ENCODE results near the gene C19orf53.
"Not testable (repeated sequence)": the region's sequence is repeated elsewhere in the genome, so short reads cannot be mapped to it uniquely, and the experiment has no call there.

Gene C19orf53

DNA sequence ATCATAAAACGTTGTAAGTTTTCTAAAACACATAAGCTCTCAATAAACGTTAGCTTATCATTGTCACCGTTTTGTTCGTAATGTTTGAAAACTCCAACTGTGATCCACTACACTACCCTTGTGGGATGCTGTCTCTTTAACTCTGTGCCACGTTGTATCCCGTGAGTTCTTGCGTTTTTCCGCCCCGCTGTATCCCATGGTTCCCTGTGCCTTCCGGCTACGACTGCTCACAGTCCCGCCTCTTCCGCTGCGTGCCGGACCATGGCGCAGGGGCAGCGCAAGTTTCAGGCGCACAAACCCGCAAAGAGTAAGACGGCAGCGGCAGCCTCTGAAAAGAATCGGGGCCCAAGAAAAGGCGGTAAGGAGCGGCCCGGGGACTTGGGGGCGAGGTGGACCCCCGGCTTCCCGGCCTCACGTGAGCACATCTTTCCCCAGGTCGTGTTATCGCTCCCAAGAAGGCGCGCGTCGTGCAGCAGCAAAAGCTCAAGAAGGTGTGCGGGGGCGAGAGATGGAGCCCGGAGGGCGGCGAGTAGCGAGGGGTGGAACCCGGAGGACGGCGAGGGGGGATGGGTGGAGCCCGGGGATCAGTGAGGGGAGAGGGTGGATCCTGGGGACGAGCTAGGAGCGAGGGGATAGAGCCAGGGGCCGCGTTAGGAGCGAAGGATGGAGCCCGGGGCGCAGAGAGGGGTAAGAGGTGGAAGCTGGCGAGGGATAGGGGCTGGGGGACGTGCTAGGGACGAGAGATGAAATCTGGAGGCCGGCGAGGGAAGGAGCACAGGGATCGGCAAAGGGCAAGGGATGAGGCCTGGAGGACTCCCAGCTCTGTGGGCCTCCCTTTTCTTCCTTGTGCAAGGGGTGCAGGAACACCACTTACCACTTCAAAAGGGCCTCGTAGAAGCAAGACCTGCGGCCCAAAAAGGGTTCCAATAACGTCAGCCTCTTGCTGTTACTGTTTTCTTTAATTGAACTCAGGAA, at the start of gene C19orf53:
TSS of gene C19orf53 (plus strand) at position 240 of the 975 bp plus-strand sequence. CDS start at position 262, 22 bp downstream.
- FAIRE-seq = peak; percentile 95

DNA sequence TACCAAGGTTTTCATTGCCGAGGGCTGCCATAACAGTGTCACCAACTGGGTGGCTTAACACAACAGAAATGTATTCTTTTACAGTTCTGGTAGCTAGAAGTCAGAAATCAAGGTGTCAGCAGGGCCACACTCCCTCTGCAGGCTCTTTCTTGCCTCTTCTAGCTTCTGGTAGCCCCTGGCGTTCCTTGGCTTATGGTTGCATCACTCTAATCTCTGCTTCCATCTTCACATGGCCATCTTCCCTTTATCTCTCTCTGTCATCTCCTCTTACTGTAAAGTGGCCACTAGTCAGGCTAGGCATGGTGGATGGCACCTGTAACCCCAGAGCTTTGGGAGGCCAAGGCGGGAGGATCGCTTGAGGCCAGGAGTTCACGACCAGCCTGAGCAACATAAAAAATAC, 47.9 kb upstream of the C19orf53 start:
- no peak for FAIRE-seq

More for the DNA sequence above, at the start of gene C19orf53:
- DNase-seq (ENCODE audit: insufficient read length, low spot score) = peak; percentile 95

DNA sequence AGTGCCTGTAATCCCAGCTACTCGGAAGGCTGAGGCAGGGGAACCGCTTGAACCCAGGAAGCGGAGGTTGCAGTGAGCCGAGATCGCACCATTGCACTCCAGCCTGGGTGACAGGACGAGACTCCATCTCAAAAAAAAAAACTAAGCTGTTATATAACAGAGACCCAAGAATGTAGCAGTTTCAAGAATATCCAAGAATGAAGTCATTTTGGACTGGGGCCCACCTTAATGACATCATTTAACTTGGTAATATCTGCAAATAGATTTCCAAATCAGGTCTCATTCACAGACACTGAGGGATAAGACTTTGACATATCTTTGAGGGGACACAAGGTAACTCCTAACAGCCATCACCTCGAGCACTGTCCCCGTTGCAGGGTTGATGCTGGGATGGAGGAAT, 46.5 kb upstream of the C19orf53 start:
- FAIRE-seq (no peak), DNase-seq (ENCODE audit: insufficient read length, low spot score) (no peak)

More for the DNA sequence above, 47.9 kb upstream of the C19orf53 start:
- DNase-seq (ENCODE audit: insufficient read length, low spot score) = no peak

DNA sequence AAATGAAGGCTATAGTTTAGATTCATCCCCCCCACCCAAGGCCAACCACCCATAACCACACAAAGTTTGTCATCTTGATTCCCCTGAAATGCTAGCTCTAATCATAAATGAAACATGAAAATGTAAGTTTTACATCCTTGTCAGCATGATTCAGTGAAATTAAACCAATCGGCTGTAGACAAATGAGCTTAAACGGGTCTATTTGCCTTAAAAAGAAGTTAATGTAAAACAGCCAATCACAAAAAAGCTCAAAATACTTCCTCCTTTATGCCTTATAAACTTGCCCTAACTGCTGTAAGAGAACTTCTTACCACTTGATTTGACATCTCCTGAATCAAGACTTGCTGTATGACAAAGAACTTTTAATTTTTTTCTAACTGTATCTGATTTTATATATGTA, 44.4 kb upstream of the C19orf53 start:
- FAIRE-seq = no peak
- no peak for DNase-seq (ENCODE audit: insufficient read length, low spot score)

DNA sequence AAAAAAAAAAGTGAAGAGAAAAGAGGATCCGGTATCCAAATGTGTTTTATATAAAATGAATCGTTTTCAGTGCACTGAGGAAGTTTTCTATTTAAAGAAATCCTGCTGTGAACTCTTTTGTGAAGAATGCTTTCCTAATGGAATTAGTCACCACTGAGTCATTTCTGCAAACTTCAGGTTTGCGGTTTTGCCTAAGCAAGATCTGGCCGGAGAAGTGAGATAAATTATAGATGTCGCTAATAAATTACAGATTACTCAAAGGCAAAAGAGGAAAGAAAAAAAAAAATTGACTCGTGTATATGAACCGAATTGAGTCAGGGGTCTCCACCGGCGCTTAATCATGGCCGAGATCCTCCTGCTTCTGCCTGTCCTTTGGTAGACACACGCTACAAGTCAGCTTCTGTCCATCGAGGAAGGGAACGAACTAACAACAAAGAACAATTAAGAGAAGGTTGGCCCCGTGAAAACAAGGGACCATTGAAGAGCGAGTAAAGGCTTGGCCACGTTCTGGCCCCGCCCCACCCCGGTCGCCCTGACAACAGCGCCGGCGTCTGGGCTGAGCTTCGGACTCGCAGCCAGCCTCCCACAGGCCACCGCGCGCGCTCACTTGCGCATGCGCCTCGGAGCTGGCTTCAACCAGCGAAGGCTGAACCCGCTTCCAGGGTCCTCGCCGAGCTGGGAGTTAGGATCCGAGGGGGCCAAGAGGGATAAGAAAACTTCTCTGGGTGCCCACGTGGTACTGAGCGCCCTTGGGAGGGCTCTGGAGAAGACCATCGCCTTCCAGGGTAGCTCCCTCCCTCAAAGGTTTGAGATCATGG, 42.9 kb upstream of the C19orf53 start:
- peak; percentile 99 for DNase-seq (ENCODE audit: insufficient read length, low spot score)
- FAIRE-seq = peak; percentile 51

DNA sequence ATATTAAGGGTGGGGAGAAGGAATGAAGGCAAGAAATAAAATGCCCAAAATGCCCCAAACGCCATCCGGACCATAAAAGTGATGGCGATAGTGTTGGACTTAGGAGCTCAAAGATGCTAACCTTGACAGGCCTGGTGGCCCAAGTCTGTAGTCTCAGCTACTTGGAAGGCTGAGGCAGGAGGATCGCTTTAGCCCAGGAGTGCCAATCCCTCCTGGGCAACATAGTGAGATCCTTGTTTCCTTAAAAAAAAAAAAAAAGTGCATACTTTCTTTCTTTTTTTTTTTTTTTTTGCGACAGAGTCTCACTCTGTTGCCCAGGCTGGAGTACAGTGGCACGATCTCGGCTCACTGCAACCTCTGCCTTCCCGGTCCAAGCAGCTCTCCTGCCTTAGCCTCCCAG, 41.9 kb upstream of the C19orf53 start:
- FAIRE-seq (no peak), DNase-seq (ENCODE audit: insufficient read length, low spot score) (no peak)

DNA sequence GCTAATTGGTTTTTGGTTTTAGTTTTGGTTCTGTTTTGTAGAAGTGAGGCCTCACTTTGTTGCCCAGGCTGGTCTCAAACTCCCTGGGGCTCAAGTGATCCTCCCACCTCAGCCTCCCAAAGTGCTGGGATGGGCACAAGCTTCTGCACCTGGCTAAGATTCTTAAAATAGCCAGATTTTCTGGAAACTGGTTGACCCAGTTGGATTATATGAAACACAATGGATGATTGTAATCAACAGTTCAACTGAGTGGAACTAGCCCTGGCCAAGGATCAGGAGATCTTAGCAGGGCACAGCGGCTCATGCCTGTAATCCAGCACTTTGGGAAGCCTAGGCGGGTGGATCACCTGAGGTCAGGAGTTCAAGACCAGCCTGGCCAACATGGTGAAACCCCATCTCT, 39.5 kb upstream of the C19orf53 start:
- DNase-seq (ENCODE audit: insufficient read length, low spot score) (no peak), FAIRE-seq (no peak)

DNA sequence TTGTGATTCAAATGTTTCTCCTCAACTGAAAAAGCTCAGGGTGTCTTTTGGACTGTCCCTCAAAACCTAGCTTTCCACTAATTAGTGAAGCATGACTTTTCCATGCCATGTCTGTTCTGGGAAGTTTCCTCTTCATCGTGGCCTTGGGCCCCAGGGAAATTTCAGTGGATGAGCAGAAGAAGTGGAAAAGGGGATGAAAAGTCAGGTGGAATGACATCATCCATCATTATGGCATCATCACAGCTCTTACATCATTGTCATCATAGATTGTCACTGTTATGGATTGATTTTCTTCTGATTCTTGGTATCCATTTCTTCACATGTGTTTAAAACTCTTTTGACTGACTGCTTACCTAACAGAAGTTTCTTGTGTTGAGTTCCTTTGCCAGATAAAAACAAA, 36.2 kb upstream of the C19orf53 start:
- FAIRE-seq (no peak), DNase-seq (ENCODE audit: insufficient read length, low spot score) (no peak)

DNA sequence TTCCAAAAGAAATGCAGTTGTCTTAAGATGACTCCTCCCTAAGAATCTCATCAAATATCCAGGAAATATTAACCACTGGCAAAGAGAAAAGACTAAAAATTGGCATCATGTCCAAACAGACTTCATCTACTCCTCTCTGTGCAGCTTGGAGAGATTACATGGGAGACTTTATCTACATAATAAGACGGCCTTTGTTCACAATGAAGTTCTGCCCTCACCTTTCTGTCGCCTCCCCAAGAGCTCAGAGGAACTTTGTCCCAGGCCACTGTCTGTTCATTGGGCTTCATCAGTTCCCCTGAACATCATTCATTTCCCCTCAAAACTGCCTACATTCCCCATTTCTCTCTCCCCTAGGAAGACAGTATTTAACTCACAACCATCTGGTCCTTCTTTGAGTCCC, 32.4 kb upstream of the C19orf53 start:
- no peak for FAIRE-seq
- no peak for DNase-seq (ENCODE audit: insufficient read length, low spot score)

DNA sequence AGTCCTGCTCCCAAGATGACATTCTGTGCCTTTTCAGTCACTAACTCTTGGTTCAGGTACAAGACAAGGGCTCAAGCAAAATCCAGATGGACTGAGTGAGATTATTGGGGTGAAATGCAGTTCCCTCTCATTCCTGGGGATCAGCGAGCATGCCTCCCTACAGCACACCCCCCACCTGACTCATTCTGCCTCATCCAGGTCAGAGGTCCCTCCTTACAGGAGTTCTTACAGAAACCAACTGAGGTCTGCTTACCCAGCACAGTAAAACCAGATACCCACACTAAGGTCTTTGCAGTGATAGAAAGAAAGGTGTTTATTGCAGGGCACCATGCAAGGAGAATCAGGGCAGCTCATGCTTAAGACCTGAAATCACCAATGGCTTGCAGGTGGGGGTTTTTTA, 31.5 kb upstream of the C19orf53 start:
- DNase-seq (ENCODE audit: insufficient read length, low spot score) = no peak
- FAIRE-seq = no peak

DNA sequence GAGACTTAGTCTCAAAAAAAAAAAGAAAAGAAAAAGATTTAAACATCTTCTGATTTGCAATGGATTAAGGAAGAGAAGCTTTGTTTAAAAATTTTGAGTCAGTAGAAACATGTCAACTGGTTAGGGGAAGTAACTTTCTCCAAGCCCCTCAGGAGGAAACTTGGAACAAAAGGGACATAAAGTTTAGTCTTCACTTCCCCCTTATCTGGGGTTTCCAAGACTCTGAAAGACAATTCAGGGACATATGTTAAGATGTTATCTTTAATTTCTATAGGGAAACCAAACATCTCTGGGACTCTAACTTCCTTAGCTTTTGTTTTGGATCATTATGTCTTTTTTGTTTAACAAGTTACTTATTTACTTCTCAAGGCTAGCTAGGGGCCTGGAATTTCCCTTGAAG, 30.1 kb upstream of the C19orf53 start:
- no peak for FAIRE-seq
- no peak for DNase-seq (ENCODE audit: insufficient read length, low spot score)

DNA sequence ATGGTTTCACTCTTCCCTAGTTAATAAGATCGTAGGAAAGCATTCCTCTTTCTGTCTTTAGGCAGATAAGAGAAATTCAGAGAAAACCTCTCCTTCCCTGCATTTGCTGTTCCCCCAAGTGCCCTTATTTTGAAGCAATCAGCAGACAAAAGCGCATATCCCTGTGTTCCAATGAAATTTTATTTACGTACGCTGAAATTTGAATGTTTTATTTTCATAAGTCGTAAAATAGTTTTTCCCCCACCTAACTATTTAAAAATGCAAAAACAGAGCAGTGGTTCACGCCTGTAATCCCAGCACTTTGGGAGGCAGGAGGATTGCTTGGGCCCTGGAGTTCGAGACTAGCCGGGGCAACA, 27.2 kb upstream of the C19orf53 start:
- DNase-seq (ENCODE audit: insufficient read length, low spot score) (no peak), FAIRE-seq (no peak)

DNA sequence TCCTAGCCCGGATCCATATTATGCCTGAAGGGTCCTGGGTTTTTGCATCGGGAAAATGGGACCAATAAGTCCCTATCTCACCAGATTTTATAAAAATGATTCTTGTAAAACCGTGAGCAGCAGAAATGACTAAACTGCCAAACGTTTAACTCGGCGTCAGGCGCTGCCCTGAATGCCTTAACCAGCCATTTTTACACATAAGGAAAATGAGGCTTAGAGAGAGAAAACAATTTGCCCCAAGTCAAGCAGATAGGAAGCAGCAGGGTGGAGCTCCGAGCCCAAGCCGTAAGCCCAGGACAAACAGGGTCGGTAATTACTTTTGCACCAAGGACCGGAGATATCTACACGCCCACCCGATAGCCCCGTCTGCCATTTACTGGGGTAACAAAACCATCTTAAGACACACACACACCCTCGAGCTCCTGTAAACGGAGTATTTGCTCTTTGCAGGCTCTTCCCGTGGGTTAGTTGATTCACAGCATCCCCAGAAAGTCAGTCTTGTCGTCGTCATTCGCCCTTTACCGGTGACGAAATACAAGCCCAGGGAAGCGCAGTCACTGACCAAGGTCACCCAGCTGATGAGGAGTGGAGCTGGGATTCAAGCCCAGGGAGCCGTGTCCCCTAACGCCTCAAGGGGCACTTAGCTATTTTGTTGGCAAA, 26.0 kb upstream of the C19orf53 start:
- DNase-seq (ENCODE audit: insufficient read length, low spot score) (no peak), FAIRE-seq (no peak)

DNA sequence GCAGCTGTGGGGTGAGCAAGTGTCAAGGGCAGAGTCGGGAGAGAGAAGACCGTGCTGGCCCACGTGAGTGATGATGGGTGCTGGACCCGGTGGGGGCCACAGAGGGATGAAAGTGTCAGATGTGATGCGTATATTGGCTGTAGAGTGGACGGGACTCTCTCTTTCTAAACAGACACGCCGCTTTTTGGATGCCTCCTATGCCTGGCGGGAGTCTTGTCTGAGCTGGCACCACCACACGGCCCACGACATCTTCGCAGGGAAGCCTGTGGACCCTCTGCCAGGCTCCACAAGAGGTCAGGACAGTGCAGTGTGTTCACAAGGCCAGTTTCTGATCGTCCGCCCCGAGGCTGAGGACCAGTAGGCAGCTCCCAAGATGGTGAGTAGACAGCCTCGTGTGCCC, 22.8 kb upstream of the C19orf53 start:
- no peak for FAIRE-seq
- no peak for DNase-seq (ENCODE audit: insufficient read length, low spot score)

DNA sequence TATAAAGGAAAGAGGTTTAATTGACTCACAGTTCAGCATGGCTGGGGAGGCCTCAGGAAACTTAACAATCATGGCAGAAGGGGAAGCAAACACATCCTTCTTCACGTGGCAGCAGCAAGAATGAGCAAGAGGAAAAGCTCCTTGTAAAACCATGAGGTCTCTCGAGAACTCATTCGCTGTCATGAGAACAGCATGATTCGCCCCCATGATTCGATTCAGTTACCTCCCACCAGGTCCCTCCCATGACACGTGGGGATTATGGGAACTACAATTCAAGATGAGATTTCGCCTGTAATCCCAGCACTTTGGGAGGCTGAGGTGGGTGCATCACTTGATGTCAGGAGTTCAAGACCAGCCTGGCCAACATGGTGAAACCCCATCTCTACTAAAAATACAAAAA, 20.6 kb upstream of the C19orf53 start:
- DNase-seq (ENCODE audit: insufficient read length, low spot score); FAIRE-seq: not testable (repeated sequence)

DNA sequence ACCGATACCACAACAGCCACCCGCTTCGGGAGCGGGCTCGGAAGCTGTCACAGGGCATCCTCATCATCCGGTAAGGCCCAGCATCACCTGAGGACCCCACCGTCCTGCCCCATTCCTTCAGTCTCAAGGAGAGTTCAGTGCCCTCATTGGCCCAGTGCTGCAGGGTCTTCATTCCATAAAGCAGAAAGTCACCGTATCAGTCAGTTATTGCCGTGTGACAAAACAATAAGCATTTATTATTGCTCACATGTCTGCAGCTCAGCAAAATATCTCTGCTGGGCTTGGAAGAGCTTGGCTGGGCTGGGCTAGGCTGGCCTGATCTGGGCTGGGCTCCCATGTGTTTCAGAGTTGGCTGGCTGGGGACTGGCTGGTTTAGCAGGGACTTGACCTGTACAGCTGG, 18.0 kb upstream of the C19orf53 start:
- no peak for FAIRE-seq
- DNase-seq (ENCODE audit: insufficient read length, low spot score) = no peak

DNA sequence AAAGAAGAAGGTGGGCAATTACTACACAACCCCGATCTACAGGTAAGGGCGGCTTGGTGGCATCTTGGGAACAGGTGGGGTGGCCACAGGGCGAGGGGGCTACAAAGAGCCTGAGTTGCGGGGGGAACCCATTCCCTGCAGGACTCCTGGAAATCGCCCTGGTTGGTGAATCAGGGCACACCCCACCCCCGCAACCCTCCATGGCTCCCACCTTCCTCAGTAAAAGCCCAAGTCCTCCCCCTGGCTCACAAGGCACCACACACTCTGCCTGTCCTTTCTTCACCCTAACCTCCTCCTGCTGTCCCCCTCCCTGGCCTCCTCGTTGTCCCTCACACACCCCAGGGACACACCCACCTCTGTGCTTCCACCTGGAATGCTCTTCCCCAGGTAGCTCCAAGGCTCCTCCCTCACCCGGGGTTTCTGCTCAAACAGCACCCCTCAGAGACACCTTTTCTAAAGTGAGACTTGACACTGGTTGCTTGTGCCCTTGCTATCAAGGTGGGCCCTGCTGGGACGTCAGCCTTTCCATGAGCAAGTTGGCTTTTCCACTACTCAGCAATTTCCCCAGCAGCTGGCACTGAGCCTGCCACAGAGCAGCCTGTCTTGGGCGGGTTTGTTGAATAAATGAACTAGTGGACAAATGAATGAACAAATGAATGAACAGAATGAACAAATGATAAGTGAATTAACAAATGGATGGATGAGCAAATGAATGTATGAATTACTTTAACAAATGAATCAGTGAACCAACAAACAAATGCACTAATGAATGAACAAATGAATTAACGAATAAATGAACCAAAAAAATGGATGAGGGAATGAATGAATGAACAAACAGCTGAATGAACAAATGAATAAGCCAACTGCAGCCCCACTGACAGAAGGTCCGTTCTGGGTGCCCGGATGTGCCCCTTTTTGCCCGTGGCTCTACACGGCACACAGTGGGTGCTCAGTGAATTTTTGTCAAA, 16.2 kb upstream of the C19orf53 start:
- DNase-seq (ENCODE audit: insufficient read length, low spot score) = no peak
- no peak for FAIRE-seq

DNA sequence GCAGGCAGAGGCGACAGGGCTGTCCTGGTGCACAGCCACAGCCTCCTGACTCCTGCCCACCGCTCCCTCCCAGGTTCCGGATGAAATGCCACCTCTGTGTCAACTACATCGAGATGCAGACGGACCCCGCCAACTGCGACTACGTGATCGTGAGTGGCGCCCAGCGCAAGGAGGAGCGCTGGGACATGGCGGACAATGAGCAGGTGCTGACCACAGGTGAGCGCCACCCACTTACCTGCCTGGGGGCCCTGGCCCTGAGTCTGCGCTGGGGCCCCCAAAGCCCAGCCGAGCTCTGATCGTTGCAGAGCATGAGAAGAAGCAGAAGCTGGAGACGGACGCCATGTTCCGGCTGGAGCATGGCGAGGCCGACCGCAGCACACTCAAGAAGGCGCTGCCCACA, 15.5 kb upstream of the C19orf53 start:
- FAIRE-seq (no peak), DNase-seq (ENCODE audit: insufficient read length, low spot score) (no peak)

DNA sequence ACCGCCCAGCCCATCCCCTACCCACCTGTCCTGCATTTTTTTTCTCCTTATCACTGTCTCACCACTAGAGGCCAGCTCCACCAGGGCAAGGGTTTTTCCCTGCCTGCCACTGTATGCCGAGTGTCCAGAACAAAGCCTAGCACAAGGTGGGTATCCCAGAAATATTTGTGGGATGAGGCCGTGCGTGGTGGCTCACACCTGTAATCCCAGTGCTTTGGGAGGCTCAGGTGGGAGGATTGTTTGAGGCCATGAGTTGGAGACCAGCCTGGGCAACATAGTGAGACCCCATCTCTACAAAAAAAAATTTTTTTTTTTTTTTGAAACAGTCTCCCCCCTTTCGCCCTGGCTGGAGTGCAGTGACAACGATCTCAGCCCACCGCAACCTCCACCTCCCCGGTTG, 12.8 kb upstream of the C19orf53 start:
- DNase-seq (ENCODE audit: insufficient read length, low spot score) = no peak
- FAIRE-seq = no peak

DNA sequence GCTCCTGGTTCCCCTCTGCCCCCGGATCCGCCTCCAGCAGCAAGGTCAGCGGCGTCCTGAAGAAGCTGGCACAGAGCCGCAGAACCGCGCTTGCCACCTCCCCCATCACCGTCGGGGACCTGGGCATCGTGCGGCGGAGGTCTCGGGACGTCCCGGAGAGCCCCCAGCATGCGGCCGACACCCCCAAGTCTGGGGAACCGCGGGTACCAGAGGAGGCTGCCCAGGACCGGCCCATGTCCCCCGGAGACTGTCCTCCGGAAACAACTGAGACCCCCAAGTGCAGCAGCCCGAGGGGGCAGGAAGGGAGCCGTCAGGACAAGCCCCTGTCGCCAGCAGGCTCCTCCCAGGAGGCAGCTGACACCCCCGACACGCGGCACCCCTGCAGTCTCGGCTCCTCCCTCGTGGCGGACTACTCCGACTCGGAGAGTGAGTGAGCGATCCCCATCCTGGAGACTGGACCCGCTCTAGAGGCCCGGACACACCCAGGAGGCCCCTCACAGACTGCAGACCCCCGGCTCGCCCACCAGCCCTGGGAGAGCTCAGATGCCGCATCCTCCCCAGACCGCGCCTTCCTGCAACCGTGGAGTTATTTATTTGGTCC, 11.5 kb upstream of the C19orf53 start:
- FAIRE-seq = no peak
- no peak for DNase-seq (ENCODE audit: insufficient read length, low spot score)
